SK-N-SH treated with all-trans-retinoic acid at 6 μM for 48 hours (cell line): ENCODE measurements around the gene TCF3.

Experiments used
- ARNTL ChIP-seq: fragments of 450-650 bp; formaldehyde crosslinking; IDR thresholded peaks from 2 replicates; pipeline ENCODE4 v1.5.0; 2020; ENCODE audit warnings: low read depth, mild to moderate bottlenecking, moderate library complexity, borderline replicate concordance
- CSRNP3 ChIP-seq: fragments of 250-450 bp; sonication (Bioruptor Pico); IDR thresholded peaks from 2 replicates; pipeline ENCODE4 v1.5.1; 2021; ENCODE audit warnings: mild to moderate bottlenecking, moderate library complexity
- ESRRG ChIP-seq: fragments of 250-450 bp; sonication (Bioruptor Pico); IDR thresholded peaks from 2 replicates; pipeline ENCODE4 v1.6.1; 2021; ENCODE audit warnings: mild to moderate bottlenecking
- GLIS3 ChIP-seq: fragments of 250-450 bp; sonication (Bioruptor Pico); IDR thresholded peaks from 2 replicates; pipeline ENCODE4 v1.5.0; 2020; ENCODE audit warnings: mild to moderate bottlenecking, moderate library complexity
- ISL1 ChIP-seq: fragments of 250-450 bp; sonication (Bioruptor Pico); IDR thresholded peaks from 2 replicates; pipeline ENCODE4 v2.1.2; 2022; ENCODE audit warnings: mild to moderate bottlenecking, moderate library complexity
- RARB ChIP-seq: fragments of 250-450 bp; sonication (Bioruptor Pico); IDR thresholded peaks from 2 replicates; pipeline ENCODE4 v1.8.0; 2021; ENCODE audit warnings: mild to moderate bottlenecking, moderate library complexity
- SNAI2 ChIP-seq: fragments of 250-450 bp; sonication (Bioruptor Pico); IDR thresholded peaks from 2 replicates; pipeline ENCODE4 v1.5.0; 2020; ENCODE audit warnings: mild to moderate bottlenecking, moderate library complexity
- TCF4 ChIP-seq: fragments of 250-450 bp; sonication (Bioruptor Pico); IDR thresholded peaks from 2 replicates; pipeline ENCODE4 v1.8.0; 2021; ENCODE audit warnings: mild to moderate bottlenecking, moderate library complexity, borderline replicate concordance
- TOX ChIP-seq: fragments of 250-450 bp; sonication (Bioruptor Pico); IDR thresholded peaks from 2 replicates; pipeline ENCODE4 v1.8.0; 2021; ENCODE audit warnings: mild to moderate bottlenecking, moderate library complexity, borderline replicate concordance
- ZFP30 ChIP-seq: fragments of 450-650 bp; formaldehyde crosslinking; IDR thresholded peaks from 2 replicates; pipeline ENCODE4 v1.5.0; 2022; ENCODE audit warnings: mild to moderate bottlenecking, moderate library complexity
- TF ChIP-seq, protein P1 (sequence below): fragments of 250-450 bp; sonication (Bioruptor Pico); IDR thresholded peaks from 2 replicates; pipeline ENCODE4 v1.8.0; 2020; ENCODE audit warnings: mild to moderate bottlenecking, moderate library complexity, borderline replicate concordance

DNA sequence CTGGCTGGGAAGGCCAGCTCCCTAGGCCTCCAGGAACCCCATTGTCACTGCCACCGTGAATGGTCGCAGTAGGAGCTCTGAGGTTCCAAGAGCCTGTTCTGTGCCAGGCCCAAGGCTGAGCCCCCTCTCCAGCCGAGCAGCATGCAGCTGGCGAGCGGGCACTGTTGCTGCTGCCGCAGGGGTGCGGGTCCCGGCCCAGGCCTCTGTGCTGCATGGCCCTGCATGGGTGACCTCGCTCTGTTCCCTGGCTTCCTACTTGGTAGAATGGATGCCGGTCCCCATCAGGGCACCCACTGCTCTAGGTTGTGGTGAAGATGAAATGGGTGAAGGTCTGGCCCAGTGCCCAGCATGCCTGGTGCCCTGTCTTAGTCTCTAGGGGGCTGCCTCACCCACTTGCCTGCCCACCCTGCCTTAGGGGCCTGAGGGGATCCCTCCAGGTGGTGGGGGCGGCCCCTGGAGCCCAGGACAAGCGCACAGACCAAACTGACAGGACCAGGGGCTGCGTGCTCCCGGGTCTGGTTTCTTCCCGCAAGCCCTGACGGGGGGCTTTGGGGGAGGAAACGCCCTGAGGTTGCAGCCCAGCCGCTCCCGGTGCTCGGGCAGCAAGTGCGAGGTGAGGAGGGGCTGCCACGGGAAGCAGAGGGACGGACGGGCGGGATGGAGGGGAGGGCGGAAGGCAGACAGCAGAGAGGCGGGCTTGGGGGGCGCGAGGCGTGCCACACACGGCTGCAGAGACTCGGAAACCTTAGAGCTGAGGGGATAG is 38.4 kb downstream of the TCF3 start:
- TF ChIP-seq CSRNP3 (CRISPR knock-in tag) (no peak), ARNTL (CRISPR knock-in tag) (no peak), RARB (CRISPR knock-in tag) (no peak), TCF4 (CRISPR knock-in tag) (no peak), ISL1 (CRISPR knock-in tag) (no peak), SNAI2 (no peak), ZFP30 (CRISPR knock-in tag) (no peak), GLIS3 (CRISPR knock-in tag) (no peak), ESRRG (no peak), TOX (CRISPR knock-in tag) (no peak)
- TF ChIP-seq, protein P1, sequence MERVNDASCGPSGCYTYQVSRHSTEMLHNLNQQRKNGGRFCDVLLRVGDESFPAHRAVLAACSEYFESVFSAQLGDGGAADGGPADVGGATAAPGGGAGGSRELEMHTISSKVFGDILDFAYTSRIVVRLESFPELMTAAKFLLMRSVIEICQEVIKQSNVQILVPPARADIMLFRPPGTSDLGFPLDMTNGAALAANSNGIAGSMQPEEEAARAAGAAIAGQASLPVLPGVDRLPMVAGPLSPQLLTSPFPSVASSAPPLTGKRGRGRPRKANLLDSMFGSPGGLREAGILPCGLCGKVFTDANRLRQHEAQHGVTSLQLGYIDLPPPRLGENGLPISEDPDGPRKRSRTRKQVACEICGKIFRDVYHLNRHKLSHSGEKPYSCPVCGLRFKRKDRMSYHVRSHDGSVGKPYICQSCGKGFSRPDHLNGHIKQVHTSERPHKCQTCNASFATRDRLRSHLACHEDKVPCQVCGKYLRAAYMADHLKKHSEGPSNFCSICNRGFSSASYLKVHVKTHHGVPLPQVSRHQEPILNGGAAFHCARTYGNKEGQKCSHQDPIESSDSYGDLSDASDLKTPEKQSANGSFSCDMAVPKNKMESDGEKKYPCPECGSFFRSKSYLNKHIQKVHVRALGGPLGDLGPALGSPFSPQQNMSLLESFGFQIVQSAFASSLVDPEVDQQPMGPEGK (CRISPR knock-in tag) = no peak
